NCI-H2081 (cell line): Measurements from ENCODE around the gene PROX2.

Source experiments
- DNase-seq, 2 experiments: peaks; one replicate each; lab custom pipeline; 2025; lab: John Stamatoyannopoulos, UW

The PROX2 gene, protein sequence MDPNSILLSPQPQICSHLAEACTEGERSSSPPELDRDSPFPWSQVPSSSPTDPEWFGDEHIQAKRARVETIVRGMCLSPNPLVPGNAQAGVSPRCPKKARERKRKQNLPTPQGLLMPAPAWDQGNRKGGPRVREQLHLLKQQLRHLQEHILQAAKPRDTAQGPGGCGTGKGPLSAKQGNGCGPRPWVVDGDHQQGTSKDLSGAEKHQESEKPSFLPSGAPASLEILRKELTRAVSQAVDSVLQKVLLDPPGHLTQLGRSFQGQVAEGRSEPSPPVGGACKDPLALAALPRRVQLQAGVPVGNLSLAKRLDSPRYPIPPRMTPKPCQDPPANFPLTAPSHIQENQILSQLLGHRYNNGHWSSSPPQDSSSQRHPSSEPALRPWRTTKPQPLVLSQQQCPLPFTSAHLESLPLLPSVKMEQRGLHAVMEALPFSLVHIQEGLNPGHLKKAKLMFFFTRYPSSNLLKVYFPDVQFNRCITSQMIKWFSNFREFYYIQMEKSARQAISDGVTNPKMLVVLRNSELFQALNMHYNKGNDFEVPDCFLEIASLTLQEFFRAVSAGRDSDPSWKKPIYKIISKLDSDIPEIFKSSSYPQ

DNA sequence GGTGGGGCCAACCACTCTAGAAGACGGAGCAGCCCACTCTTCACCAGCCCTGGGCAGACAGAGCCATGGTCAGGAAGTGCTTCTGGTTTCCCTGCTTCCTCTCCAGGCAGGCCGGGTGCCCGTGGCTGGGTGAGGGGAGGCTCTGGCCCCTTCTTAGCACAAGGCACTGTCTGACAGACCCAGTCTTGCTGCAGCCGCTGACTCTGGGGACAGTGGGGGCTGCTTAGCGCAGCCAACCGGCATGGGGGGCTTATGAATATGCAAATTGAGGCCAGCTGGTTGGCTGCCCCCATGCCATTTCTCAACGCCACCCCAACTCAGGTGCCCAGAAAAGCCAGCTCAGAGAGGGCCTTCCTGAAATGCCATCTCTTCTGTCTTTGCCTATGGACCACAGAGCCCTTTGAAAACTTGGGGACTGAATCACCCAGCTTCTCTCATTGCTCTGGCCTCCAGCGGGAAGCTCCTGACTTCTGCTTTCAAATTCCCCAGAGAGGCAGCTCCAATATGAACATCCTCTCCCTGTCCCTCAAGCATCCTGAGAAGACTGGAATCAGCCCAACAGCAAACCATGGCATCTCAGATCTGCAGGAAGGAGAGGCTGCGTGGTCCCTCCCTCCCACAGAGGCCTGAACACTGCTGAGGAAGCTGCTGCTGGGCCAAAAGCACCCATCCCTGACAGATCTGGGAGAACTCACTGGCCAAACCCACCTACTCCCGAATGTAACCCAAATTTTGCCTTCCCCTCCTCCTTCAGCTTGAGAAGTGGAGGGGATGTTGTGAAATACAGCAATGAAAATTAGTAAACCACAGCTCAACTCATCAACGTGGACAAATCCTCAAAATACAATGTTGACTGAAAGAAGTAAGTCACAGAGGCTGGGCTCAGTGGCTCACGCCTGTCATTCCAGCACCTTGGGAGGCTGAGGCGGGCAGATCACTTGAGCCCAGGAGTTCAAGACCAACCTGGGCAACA lies at the start of gene PROX2:
Gene PROX2, minus strand, starts transcription at position 205 of the 973 bp plus-strand sequence. CDS start 12,311 bp downstream, outside the sequence.
- DNase-seq = no peak

DNA sequence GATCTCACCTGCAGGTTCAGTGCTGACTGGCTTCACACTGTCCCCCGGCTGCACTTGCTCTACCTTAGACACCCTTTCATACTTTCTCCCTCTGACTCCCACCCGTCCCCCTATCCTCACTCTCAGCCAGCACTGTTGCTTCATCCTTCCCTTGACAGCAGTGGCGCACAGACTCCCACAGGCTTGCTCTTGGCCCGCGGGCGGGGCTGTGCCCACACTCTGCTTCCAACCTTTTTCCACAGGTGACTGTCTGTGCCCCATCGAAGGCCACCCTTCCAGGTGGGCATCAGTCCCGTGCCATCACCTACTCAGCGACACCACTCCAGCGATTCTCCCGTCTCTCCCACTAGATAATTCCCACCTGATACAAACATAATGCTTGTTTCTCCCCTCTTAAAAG lies 48.1 kb upstream of the PROX2 start:
- DNase-seq = no peak

DNA sequence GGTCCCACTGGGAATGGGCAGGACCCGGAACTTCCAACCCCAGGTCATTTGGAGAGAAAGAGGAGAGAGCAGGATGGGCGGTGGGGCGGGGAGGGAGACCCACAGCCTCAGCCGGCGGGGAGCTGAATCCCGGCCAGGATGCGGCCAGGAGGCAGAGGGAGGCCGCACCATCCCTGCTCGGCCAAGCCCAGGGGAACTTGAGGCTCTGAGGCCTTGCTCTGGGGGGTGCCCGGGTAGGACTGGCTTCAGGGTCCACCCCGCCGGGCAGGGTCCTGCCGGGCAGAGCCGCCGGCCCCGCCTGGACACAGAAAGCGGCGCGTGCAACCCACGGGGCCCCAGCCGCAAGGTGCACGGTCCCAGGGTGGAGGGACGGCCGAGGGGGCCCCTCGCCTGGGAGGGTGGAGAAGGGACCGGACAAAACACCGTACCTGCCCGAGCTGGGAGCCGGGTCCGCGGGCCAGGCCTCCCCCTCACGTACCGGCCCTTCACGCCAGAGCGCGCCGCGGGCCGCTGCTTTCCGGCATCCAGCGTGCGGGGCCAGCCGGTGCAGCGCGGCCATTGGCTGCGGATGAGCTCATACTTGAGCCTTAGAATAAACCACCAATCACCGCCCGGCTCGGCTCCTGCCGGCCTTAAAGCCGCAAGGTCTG lies 46.9 kb upstream of the PROX2 start, which contains the start of gene RPS6KL1:
Gene RPS6KL1, minus strand, starts transcription at position 509 of the 650 bp plus-strand sequence. CDS start 1,719 bp downstream, outside the sequence.
- DNase-seq = peak; percentile 89 to 93

DNA sequence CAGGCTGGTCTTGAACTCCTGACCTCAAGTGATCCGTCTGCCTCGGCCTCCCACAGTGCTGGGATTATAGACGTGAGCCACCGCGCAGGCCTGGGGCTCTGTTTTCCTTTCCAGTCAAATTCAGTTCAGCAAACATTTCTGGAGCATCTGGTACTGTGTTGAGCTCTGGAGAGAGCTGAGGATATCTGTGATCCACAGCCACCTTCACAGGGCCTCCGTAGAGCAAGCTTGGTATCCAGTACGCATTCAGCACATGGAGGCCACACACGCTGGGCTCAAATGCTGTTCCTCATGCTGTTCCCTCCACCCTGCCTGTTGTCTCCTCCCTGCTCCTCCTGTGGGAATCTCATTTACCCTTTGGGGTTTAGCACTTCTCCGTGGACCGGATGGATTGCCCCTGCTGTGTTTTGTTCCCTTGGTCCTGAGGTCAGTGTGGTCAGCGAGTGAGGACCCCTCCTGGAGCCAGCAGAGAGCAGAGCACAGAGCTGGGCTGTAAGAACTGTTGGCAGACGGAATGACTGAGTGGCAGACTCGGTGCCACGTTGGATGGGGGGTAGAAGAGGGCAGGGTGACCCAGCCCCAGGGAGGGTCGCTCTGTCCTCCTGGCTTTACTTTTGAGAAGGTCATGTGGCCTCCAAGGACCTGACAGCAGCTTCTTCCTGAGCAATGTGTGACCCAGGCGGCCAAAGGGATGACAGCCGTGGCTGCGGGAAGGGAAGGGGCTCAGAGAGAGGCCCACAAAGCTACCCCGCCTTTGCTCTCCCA lies 46.2 kb upstream of the PROX2 start:
- no peak for DNase-seq

DNA sequence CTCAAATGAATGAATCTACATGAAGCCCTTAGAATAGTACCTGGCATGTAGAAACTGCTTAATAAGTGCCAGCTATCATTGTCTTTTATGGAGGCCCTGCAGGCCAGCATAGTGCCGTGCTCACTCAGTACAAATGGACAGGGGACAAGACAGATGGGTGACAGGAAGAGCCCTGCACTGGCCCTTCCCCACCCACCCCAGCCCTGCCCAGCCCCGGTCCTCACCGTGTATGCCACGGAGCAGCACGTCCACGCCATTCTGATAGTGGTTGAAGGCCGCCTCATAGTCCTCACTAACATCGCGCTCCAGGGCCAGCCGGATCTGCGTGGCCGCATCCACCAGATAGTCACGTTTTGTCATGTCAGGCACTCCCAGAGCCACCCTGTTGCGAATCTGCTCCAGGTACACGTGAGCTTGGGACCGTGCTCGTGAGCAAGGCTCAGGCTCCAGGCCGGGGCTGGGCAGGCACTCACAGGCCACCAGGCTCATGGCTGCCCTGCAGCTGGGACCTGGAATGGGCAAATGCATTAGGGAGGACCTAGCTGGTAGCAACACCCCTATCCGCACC lies 45.2 kb upstream of the PROX2 start:
- no peak for DNase-seq

DNA sequence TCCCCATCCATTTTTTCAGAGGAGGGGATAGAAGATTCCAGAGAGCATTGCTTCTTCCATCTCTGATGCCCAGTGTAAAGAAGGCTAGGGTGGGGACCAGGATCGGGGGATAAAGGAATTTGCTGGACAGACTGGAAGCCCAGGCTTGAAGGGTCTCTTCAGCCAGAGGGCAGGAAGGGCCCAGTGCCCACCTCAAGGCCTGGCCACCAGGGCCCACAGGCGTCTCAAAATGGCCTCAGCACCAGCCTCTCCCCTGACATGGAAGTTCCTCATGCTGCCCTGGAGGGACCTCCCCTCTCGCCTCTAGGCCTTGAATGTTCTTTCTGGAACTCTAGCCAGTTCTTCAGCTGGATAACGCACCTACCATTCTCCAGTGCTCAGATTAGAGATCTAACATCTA lies 44.3 kb upstream of the PROX2 start:
- no peak for DNase-seq

DNA sequence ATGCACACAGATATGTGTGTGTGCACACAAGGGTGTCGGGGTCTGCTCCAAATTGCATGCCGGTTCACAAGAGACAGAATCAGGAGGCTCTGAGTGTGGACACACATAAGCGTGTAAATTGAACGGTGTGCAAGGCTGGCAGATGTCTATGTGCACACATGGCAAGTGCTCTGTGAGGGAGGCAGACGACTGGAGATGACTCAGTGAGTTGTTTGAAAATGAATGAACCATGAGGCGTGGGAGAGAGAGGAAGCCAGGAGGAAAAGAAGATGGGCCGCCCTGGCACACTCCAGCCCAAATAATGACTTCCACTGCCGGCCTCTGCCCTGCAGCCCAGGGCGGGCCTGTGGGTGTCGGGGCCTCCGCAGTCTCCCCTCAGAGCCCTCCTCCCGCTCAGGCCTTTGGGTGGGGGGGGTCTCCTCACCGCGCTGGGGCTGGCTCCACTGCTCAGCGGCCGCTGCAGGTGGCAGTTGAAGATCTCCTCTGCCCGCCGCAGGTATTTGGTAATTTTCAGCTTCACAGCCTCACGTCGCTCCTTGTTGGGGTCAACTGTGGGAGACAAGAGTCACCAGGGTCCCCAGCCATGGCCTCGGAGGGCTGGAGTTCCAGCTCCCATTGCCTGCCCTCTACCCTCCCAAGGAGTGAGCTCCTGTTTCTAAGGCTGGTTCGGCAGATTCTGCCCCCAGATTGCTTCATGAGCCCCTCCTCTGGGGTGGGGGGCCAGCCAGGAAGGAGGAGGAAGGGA lies 43.6 kb upstream of the PROX2 start:
- no peak for DNase-seq

DNA sequence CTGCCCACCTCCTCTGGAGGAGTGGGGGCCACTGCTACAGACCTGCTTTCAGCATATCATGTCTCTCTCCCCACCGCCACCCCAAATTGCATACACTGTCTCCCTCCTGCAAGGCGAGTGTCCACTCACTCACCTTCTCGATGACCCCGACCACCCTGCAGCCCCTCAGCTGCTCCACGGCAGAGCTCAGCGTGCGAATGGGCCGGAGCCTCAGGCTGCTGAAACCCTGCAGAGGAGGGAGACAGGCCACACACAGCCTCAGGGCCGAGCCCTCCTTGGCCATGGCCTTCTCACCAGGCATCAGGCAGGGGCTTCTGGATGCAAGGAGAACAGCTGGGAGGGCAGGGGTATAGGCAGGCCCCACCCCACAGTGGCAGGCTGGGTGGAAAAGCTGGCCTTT lies 42.4 kb upstream of the PROX2 start:
- no peak for DNase-seq

DNA sequence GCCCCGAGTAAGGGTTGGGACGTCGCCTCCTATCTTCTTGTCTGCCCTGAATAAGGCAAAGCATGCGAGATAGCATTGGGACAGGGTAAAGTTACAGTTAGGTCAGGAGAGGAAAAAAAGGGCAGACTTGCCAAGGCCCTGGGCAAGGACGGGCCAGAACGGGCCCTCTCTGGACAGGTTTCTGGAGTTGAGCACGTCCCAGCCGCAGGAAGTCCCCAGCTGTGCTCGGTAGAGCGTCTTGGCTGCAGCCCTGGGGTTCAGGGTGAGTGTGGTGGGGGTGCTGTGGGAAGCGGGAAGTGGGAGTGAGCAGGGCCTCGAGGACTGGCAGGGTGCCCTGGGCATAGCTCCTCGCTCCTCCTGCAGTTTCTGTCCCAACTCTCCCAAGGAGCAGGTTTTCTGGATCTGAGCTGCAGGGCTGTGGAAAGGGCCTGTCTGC lies 41.7 kb upstream of the PROX2 start:
- no peak for DNase-seq

DNA sequence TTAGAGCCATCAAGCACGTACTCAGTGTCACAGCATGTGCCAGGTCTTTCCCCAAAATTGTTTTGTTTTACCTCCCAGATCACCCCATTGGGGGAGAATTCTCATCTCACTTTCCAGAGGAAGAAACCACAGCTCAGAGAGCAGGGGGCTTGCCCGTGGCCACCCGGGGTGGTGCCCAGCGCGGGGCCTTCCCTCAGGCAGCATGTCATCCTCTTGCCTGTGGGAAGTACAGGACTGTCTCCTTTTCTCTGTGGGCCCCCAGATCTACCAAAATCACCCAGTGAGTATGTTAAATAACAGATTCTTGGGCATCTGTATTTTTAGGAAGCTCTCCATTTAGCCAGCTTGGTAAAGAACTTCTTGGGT lies 41.2 kb upstream of the PROX2 start:
- DNase-seq = no peak

DNA sequence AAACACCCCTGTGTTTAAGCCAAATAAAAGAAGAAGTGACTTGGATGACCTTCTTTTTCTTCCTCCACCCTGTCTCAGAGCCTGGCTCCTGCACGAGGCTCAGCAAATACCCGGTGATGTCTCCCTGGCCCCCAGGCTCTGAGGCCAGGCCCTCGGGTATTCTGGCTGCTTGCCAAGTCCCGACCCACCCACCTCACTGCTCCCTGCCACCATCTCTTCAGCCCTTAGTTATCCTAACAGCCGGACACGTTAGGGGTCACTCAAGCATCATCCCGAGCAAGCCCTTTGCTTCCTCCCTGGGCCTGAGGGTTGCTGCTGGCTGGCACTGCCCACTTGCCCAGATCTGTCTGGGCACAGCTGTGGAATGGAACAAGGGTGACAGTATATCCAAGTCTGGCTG lies 39.9 kb upstream of the PROX2 start:
- no peak for DNase-seq

DNA sequence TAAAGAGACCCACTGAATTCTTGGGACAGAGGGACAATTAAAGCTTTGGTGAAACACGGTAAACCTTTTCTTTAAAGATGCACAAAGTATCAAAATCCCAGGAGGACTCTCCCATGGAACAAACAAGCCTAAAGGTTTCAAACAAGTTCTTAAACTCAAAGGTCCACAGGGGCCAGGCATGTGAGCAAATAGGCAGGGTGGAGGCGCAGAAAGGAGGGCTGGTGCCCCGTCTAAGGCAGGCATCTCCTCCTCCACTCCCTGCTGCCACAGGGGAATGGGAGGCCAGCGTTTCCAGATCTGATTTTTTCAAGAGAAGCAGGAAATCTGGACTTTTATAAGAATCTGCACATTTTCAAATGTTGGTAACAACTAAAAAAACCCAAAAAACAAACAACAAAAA lies 39.5 kb upstream of the PROX2 start:
- no peak for DNase-seq

DNA sequence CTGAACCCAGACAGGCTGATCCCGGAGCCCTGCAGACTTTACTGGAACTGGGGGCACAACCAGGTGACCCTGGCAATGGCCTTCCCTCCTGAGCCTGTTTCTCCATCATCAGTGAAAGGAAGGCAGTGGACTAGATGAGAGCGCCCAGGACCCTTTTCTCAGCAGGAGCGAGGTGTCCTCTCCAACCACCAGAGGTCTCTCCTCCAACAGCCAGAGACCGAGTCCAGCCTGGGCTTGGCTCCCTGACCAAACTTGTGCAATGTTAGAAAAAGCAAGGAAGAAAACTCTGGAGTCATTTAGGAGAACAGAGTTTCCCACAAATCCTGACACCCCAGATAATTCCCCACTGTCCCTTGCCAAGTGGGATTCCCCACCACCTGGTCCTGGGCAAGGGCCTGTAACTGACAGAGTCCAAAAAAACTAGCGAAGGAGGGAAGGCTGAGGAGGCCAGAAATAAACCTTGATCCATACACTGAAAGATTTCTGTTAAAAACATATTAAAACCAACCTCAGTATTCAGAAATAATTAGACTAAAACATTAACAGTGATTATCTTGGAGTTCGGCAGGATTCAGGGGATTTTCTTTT lies 38.1 kb upstream of the PROX2 start:
- DNase-seq = peak in 1 of 2 experiments; percentile 13

DNA sequence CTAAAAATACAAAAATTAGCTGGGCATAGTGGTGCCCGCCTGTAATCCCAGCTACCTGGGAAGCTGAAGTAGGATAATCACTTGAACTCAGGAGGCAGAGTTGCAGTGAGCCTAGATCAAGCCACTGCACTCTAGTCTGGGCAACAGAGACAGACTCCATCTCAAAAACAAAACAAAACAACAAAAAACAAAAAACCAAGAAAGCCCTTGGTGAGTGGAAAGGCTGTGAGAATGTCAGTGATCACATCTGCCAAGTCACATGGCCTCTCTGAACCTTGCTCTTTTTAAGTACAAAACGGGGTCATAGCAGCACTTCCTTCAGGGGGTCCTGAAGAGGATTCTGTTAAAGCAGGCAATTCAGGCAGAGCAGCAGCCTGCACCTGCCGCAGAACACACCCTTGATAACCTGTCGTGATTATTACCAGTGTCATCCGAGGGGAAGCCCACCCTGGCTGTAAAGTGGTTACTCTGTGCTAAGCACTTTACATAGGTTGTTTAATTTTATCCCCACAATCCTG lies 37.5 kb upstream of the PROX2 start:
- no peak for DNase-seq

DNA sequence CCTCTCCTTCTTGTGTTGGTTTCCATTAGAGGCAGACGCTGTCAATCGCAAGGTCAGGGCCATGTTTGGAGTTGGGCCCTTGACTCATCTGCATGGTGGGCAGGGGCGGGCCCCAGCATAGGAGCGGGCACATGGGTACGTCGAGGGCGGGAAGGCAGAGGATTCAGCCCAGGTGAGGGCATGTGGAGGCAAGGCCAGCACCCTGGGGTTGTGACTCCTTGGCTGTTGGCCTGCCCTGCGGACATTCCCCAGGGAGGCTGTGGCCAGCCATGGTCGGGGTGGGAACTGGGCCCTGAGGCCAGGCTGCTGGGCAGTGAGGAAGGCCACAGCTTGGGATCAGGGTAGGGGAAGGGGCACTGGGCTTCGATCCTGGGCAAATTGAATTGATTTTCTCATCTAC lies 36.9 kb upstream of the PROX2 start:
- DNase-seq = no peak

DNA sequence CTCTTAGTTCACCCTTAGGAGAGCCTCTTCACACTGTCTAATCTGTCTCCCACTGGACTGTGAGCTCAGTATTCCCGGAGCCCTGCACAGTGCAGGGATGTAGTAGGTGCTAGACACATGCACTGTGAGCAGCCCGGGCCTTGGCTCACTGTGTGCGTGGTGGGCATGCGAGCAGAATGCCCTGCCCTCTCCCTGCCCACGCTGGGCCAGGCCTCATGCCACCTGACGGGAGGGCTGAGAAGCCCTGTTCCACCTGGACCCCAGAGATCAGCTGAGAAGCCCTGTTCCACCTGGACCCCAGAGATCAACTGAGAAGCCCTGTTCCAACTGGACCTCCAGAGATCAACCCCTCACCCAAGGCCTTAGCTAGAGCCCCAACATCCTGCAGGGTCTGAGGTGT lies 36.2 kb upstream of the PROX2 start:
- no peak for DNase-seq

DNA sequence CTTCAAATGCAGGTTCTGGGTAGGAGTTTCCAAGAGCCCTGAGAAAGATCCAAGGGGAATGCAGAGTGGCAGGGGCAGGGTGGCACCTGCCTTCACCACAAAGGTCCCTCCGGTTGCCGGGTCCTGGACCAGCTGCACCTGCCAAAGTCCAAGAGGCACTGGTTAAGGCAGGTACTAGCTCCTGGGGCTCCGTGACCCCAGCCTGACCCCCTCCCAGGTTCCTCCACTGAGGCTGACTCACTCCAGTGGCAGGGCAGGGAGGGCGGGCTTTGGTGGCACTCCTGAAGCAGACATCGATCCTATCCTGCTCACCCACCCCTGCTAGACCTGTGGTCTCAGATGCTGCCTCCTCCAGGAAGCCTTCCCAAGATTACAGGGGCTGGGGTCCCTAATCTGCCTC lies 35.8 kb upstream of the PROX2 start:
- DNase-seq = no peak

DNA sequence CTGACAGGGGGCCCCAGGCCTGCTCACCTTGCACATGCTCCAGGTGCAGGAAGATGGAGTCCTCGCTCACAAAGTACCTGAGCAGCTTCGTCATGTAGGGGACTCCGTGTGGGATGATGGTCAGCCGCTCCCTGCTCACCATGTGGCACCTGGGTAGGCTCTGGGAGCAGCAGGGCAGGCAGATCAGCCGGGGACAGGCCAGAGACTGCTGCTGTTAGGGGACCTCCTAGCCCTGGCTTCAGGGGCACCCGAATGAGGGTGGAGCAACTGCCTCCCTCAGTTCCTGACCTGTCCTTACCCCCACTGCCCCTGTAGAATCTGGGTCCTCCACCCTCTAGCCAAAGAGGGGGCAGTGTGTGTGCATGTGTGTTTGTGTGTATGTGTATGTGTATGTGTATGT lies 35.3 kb upstream of the PROX2 start:
- no peak for DNase-seq

DNA sequence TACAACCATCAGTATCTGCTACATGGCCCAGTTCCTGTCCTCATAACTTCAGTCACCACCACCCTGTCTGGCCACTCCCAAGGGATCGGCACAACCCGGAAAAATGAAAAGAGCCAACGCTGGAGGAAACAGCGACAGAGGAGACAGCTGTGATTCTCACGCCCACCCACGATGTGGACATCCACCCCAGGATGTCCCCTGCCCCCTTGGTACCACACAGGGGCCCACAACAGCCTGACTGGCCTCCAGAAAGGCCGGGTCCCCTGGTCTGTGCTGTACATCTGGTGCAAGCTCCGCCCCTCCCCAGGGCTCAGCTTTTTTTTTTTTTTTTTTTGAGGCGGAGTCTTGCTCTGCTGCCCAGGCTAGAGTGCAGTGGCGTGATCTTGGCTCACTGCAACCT lies 34.6 kb upstream of the PROX2 start:
- no peak for DNase-seq
